Mucosa of descending colon (tissue), 3 donors: ENCODE measurements around the gene SEC14L5. TPM values are rescaled to one million over a fixed set of nuclear protein-coding genes. Genes with fewer than 3 reads are reported as not detected.
A peak's percentile ranks its signal among the peaks of the same experiment; 100 is the strongest.

ENCODE experiments used
- ATAC-seq: fragments of 200-7000 bp; cut with Tn5 transposase; one replicate; pipeline ENCODE4 v1.9.1; 2020; ENCODE audit warnings: mild to moderate bottlenecking, moderate library complexity
- DNase-seq, 3 donors: peaks; one replicate each; pipeline ENCODE4 v3.0.0-alpha.2; 2020
- H3K36me3 ChIP-seq: fragments of 200-600 bp; one replicate; pipeline ENCODE4 v1.8.0; 2021; ENCODE audit warnings: low read depth, mild to moderate bottlenecking
- H3K4me1 ChIP-seq: fragments of 200-600 bp; one replicate; pipeline ENCODE4 v1.8.0; 2021; ENCODE audit warnings: low read depth, mild to moderate bottlenecking
- H3K4me3 ChIP-seq: fragments of 200-600 bp; one replicate; pipeline ENCODE4 v1.8.0; 2021; ENCODE audit warnings: mild to moderate bottlenecking
- H3K9me3 ChIP-seq: fragments of 200-600 bp; one replicate; pipeline ENCODE4 v1.8.0; 2021; ENCODE audit warnings: mild to moderate bottlenecking
- intact Hi-C, 2 donors: fragments of 100-400 bp; cut with DNase I in 1 of 2; cut with micrococcal nuclease in 1 of 2; formaldehyde crosslinking; loops; one replicate each; pipeline versions ENCODE4 v1.11.0 to v1.11.1; 2022; cut with DNase I, micrococcal nuclease
- total RNA-seq, 3 donors: library from RNA; stranded (reverse); fragmentation: NEBNext Ultra II Directional in 2 of 3; extraction: Animal tissue kit (Norgen Biotek cat#: 25700) in 2 of 3; gene quantifications; one replicate each; pipeline versions ENCODE4 v1.2.1 to v1.2.4, GENCODE V29; 2021 to 2023
- TF ChIP-seq, protein P1 (sequence below): fragments of 200-600 bp; IDR thresholded peaks from one replicate; pipeline ENCODE4 v1.8.0; 2022; ENCODE audit warnings: antibody characterized with exemption, mild to moderate bottlenecking
- donor health status: DM: no; HTN: no; CAD: no; lungs with moderate emphysema.
- donor health status: DM: no; HTN: no; CAD: no.
- donor health status: DM: no; HTN: yes; CAD: no.

The SEC14L5 gene
- total RNA-seq, 3 donors from 2014 or later: 1.3 to 1.6 (median 1.4) TPM

DNA sequence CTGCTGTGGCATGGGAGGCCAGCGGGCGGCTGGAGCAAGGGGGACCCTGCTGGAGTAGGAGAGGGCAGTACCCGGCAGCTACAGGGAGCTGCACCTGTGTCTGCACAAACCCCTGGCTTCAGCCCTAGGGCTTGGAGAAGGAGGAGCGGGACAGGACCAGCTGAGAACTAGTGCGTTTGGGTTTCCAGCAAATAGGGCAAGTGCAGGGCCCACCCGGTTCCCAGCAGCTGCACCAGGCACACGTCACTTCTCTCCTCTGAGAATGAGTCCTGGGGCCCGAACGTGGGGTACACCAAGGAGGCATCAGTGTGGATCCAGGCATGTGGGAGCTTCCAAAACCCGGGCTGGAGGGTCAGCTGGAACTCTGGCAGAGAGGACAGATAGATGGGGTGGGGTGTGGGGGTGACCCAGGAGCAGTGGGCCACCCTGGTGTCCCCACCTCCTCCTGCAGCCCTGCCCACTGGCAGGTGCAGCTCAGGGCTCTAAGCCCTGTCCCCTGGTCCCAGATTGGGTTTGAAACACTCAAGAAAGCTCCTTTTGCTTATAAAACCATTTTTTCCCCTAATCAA is 102.0 kb downstream of the SEC14L5 start:
- Histone ChIP-seq H3K4me1 (peaks cover 6% of the 10 kb centered on the region), H3K4me3 (no peak overlapping the region), H3K9me3 (no peaks in the 10 kb centered on the region), H3K36me3 (no peaks in the 10 kb centered on the region)
- DNase-seq (no peak), ATAC-seq (no peak)
- intact Hi-C loops: no loop called here
- TF ChIP-seq, protein P1, sequence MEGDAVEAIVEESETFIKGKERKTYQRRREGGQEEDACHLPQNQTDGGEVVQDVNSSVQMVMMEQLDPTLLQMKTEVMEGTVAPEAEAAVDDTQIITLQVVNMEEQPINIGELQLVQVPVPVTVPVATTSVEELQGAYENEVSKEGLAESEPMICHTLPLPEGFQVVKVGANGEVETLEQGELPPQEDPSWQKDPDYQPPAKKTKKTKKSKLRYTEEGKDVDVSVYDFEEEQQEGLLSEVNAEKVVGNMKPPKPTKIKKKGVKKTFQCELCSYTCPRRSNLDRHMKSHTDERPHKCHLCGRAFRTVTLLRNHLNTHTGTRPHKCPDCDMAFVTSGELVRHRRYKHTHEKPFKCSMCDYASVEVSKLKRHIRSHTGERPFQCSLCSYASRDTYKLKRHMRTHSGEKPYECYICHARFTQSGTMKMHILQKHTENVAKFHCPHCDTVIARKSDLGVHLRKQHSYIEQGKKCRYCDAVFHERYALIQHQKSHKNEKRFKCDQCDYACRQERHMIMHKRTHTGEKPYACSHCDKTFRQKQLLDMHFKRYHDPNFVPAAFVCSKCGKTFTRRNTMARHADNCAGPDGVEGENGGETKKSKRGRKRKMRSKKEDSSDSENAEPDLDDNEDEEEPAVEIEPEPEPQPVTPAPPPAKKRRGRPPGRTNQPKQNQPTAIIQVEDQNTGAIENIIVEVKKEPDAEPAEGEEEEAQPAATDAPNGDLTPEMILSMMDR: no peak

DNA sequence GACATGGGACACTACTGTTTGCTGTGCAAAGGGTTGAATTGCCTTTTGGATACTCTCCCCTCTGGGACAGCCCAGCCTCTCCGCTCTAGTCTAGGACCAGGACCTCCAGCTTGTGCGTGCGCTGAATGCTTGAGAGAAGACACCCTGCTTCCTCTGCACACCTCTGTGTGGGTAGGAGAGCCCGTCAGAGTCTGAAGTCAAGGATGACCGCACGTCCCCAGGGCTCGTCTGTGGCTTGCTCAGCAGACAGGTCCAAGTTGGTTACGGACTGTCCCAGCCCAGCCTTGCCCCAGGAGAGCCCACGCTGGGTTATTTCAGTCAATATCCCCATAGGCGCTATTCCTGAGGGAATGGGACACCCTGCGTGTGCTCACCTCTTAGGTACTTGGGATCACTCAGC is 103.9 kb downstream of the SEC14L5 start:
- Histone ChIP-seq H3K4me3 (no peak overlapping the region), H3K4me1 (peaks cover 14% of the 10 kb centered on the region), H3K9me3 (no peaks in the 10 kb centered on the region), H3K36me3 (no peaks in the 10 kb centered on the region)
- DNase-seq (no peak), ATAC-seq (no peak)
- TF ChIP-seq, protein P1: no peak
- intact Hi-C loops: no loop called here

DNA sequence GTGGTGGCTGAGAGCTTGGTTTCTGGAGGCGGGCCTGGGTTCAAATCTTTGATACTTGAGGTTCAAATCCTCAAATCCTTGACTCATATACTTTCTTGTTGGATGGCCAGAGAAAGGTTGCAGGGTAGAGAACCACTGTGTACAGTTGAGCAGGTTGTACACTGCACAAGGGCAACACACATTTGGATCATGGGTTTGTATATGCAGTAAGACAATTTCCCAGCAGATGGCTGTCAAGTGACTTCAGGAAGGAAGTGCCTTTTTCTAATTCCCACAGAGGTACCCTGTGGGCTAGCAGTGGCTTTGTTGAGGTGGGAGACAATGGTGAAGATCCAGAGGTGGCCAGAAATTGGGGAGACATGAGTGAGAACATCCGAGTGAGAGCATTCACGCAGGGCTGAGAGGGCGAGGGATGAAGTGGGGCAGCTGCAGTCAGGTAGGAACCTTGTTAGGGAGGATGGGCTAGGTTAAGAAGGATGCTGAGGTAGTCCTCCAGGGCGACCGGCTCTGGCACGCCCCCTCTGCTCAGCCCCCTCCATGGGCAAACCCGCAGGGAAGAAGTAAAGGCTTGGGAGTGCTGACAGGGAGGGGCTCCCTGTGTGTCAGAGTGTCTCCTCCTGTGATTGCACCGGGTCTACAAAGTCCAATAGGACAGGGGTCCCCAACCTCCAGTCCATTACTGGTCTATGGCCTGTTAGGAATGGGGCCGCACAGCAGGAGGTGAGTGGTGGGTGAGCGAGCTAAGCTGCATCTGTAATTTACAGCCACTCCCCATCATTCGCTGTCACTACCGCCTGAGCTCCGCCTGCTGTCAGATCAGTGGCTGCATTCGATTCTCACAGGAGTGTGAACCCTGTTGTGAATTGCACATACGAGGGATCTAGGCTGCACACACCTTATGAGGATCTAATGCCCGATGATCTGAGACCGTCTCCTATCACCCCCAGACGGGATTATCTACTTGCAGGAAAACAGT is 104.9 kb downstream of the SEC14L5 start:
- peaks cover 14% of the 10 kb centered on the region for H3K4me1 ChIP-seq
- no peak overlapping the region for H3K4me3 ChIP-seq
- intact Hi-C loops: no loop called here
- ATAC-seq: peak; percentile 55
- H3K36me3 ChIP-seq: no peaks in the 10 kb centered on the region
- TF ChIP-seq, protein P1: no peak
- peak in 1 of 3 donors; percentile 25 for DNase-seq
- no peaks in the 10 kb centered on the region for H3K9me3 ChIP-seq

DNA sequence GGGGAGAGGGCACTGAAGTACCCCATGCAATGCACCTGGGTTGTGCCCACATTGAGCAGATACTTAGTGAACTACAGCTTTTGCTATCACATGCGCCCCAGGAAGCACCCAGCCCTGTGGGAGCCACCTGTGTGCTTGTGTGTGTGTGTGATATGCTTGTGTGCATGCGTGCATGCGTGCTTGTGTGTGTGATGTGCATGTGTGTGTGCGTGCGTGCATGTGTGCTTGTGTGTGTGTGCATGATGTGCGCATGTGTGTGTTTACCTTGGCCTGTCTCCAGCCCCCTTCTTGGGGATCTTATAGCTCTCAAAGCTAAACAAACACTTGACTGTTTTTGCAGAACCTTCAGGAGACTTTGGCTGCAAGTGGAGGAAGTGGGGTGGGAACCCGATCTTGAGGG is 106.8 kb downstream of the SEC14L5 start:
- TF ChIP-seq, protein P1: no peak
- Histone ChIP-seq H3K36me3 (no peaks in the 10 kb centered on the region), H3K4me3 (no peak overlapping the region), H3K9me3 (no peaks in the 10 kb centered on the region), H3K4me1 (peaks cover 14% of the 10 kb centered on the region)
- peak; percentile 68 for ATAC-seq
- DNase-seq: peak in 2 of 3 donors; percentile 59 to 78
- intact Hi-C loops: no loop called here

DNA sequence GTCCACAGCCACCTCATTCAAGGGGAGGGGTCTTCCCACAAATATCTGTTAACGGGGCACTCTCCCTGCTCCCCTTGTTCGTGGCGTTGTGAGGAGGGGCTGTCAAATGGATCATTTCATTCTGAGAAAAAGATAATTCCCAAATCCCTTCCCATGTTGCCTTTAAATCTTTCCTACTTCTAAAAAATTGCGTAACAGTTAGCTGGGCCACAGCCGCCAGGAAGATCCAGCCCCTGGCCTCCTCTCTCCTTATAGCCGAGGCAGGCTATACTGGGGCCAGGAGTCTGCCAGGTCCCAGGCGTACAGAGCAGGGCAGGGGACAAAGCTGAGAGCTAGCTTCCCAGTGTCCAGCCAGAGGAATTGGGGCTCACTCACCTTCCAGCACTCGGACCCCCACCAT is 107.2 kb downstream of the SEC14L5 start:
- intact Hi-C loops: no loop called here
- DNase-seq (no peak), ATAC-seq (peak; percentile 53)
- Histone ChIP-seq H3K4me3 (no peak overlapping the region), H3K36me3 (no peaks in the 10 kb centered on the region), H3K4me1 (peaks cover 14% of the 10 kb centered on the region), H3K9me3 (no peaks in the 10 kb centered on the region)
- TF ChIP-seq, protein P1: no peak
